Panc1 (cell line): ENCODE data around the gene VSX2. TPM values are rescaled to one million over a fixed set of nuclear protein-coding genes. Genes with fewer than 3 reads are reported as not detected.
A peak's percentile ranks its signal among the peaks of the same experiment; 100 is the strongest.

Source experiments
- ATAC-seq: fragments of 200-7000 bp; cut with Tn5 transposase; 2 replicates; pipeline ENCODE4 v1.9.1; 2020; ENCODE audit warnings: mild to moderate bottlenecking, moderate library complexity
- BruUV-seq: library from RNA; stranded (reverse); fragments of 400-500 nt; replicated peaks from 2 replicates; lab custom pipeline; 2021; lab: Mats Ljungman, UMichigan
- CTCF ChIA-PET: fragments of 300-600 bp; sonication (Branson Sonifier 250); formaldehyde crosslinking; loops from one replicate; lab custom pipeline; 2022; ENCODE audit warnings: antibody characterized with exemption; lab: Charles Lee
- POLR2A ChIA-PET: fragments of 300-600 bp; sonication (Branson Sonifier 250); formaldehyde crosslinking; loops from one replicate; lab custom pipeline; 2022; ENCODE audit warnings: antibody characterized with exemption; lab: Charles Lee
- DNase-seq: peaks from one replicate; pipeline ENCODE4 v3.0.0-alpha.2; 2010; ENCODE audit warnings: low read depth, low spot score
- H3K27ac ChIP-seq: 2 replicates; pipeline ENCODE4 v1.5.1; 2011; ENCODE audit warnings: mild to moderate bottlenecking, low read length, inconsistent platforms
- H3K27me3 ChIP-seq: fragments of 200-500 bp; sonication (Bioruptor generic); 2 replicates; pipeline ENCODE4 v1.6.0; 2014; ENCODE audit warnings: low read length, inconsistent platforms; ENCODE audit not compliant: control insufficient read depth, insufficient read depth
- H3K36me3 ChIP-seq: fragments of 200-500 bp; sonication (Bioruptor generic); 2 replicates; pipeline ENCODE4 v1.5.1; 2014; ENCODE audit warnings: inconsistent platforms, mild to moderate bottlenecking, low read length, moderate library complexity; ENCODE audit not compliant: control insufficient read depth, insufficient read depth
- H3K4me1 ChIP-seq: 2 replicates; pipeline ENCODE4 v1.5.1; 2011; ENCODE audit warnings: inconsistent platforms, mild to moderate bottlenecking, low read length, moderate library complexity; ENCODE audit not compliant: control insufficient read depth, insufficient read depth
- H3K4me3 ChIP-seq, 2 experiments: 2 replicates each; pipeline ENCODE4 v1.5.1; 2011 to 2012; ENCODE audit warnings: low read depth in 2 of 2, low read length in 2 of 2, mild to moderate bottlenecking in 2 of 2, inconsistent platforms in 1 of 2, moderate library complexity in 1 of 2
- H3K9me3 ChIP-seq: fragments of 200-500 bp; sonication (Bioruptor generic); 2 replicates; pipeline ENCODE4 v1.5.1; 2014; ENCODE audit warnings: low read depth, mild to moderate bottlenecking, inconsistent platforms, low read length, moderate library complexity; ENCODE audit not compliant: control insufficient read depth, insufficient read depth
- CTCF ChIP-seq: fragments of 450-650 bp; IDR thresholded peaks from 2 replicates; pipeline ENCODE4 v1.5.1; 2017; ENCODE audit warnings: mild to moderate bottlenecking
- POLR2AphosphoS5 ChIP-seq: IDR thresholded peaks from 2 replicates; pipeline ENCODE4 v1.6.1; 2012; ENCODE audit warnings: mild to moderate bottlenecking, low read depth, low read length, moderate library complexity
- SIN3A ChIP-seq: IDR thresholded peaks from 2 replicates; pipeline ENCODE4 v1.6.1; 2012; ENCODE audit warnings: low read depth, mild to moderate bottlenecking, low read length, moderate library complexity, borderline replicate concordance; ENCODE audit not compliant: insufficient read depth
- TCF7L2 ChIP-seq: IDR thresholded peaks from 2 replicates; pipeline ENCODE4 v1.6.1; 2011; ENCODE audit warnings: mild to moderate bottlenecking, low read depth, low read length, inconsistent platforms
- in situ Hi-C: cut with HindIII; loops from 2 replicates; pipeline ENCODE4 v1.10.0; 2016; ENCODE audit warnings: low sequenced_read_pairs, low pct_unique_long_range_greater_than_20kb
- intact Hi-C: fragments of 100-400 bp; cut with micrococcal nuclease; formaldehyde crosslinking; loops from one replicate; pipeline ENCODE4 v1.10.0; 2022; ENCODE audit not compliant: unreplicated experiment
- total RNA-seq: library from RNA; stranded (reverse); gene quantifications from one replicate; pipeline ENCODE4 v1.2.1, GENCODE V29; 2021; ENCODE audit not compliant: unreplicated experiment
- TF ChIP-seq, protein P1 (sequence below), 2 experiments: IDR thresholded peaks; 2 replicates each; pipeline ENCODE4 v1.6.1; 2011 to 2012; ENCODE audit warnings: low read depth in 2 of 2, control low read depth in 1 of 2, low read length in 1 of 2, mild to moderate bottlenecking in 1 of 2, moderate library complexity in 1 of 2; ENCODE audit not compliant: insufficient read depth in 1 of 2

Gene VSX2
- total RNA-seq, 1 experiment from 2014 or later, result not detected

DNA sequence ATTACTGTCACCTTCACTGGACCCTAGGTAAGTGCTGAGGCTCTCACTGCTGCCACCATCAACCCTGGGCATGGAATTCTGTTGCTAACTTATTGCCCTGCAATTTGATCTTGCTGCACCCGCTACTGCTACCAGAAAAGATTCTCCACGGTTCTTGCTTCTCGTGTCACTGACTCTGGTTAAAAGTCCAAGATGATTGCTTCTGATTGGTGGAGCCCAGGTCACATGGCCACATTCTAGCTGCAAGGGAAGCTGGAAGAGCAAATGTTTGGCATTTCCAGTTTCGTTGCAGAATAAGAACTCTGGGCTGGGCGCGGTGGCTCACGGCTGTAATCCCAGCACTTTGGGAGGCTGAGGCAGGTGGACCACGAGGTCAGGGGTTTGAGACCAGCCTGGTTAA, 7.5 kb upstream of the VSX2 start:
- Histone ChIP-seq H3K4me3 (no peak overlapping the region), H3K9me3 (no peaks in the 10 kb centered on the region; the same call in 1 of the 2 replicates), H3K36me3 (no peaks in the 10 kb centered on the region), H3K27me3 (peaks cover 9% of the 10 kb centered on the region), H3K4me1 (no peaks in the 10 kb centered on the region), H3K27ac (no peak overlapping the region)
- in situ Hi-C loops, result no loop called here
- DNase-seq, result no peak
- ChIA-PET CTCF (interaction anchor here (0.6 kb wide), 1 partner anchor 1050 kb away, joined by 3 read pairs; no protein-coding TSS in a partner anchor), POLR2A (no interaction called here)
- no TSS peak for BruUV-seq
- TF ChIP-seq SIN3A, result no peak
- TF ChIP-seq POLR2AphosphoS5, result no peak
- ATAC-seq, result no peak
- intact Hi-C loops, result no loop called here

DNA sequence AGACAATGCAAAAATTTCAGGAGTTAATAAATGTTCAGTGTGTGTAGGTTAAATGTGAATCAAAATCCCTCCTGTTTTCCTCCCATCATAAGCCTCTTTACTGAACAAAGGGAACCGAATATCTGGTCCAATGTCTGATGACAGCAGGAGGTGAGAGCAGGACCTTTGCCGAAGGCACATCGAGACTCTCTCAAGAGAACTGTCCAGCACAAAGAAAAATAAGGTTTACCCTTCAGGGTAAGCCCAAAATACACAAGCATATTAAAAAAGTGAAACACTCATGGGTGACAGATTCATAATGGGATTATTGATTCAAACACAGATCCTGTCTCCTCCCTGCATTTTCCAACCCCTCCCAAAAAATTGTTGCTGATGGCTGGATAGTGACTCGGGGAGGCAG, 4.2 kb upstream of the VSX2 start:
- intact Hi-C loops, result no loop called here
- TF ChIP-seq, protein P1, sequence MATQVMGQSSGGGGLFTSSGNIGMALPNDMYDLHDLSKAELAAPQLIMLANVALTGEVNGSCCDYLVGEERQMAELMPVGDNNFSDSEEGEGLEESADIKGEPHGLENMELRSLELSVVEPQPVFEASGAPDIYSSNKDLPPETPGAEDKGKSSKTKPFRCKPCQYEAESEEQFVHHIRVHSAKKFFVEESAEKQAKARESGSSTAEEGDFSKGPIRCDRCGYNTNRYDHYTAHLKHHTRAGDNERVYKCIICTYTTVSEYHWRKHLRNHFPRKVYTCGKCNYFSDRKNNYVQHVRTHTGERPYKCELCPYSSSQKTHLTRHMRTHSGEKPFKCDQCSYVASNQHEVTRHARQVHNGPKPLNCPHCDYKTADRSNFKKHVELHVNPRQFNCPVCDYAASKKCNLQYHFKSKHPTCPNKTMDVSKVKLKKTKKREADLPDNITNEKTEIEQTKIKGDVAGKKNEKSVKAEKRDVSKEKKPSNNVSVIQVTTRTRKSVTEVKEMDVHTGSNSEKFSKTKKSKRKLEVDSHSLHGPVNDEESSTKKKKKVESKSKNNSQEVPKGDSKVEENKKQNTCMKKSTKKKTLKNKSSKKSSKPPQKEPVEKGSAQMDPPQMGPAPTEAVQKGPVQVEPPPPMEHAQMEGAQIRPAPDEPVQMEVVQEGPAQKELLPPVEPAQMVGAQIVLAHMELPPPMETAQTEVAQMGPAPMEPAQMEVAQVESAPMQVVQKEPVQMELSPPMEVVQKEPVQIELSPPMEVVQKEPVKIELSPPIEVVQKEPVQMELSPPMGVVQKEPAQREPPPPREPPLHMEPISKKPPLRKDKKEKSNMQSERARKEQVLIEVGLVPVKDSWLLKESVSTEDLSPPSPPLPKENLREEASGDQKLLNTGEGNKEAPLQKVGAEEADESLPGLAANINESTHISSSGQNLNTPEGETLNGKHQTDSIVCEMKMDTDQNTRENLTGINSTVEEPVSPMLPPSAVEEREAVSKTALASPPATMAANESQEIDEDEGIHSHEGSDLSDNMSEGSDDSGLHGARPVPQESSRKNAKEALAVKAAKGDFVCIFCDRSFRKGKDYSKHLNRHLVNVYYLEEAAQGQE (IDR thresholded peaks at IDR 0.05; ENCODE audit: insufficient read depth in 1 of 2, low read depth in 2 of 2, low read length in 1 of 2), result peak in 1 of 2 experiments; percentile 38; a peak in 1 of 4 replicates
- no peak for TF ChIP-seq CTCF
- TF ChIP-seq TCF7L2, result no peak
- no peaks in the 10 kb centered on the region for H3K4me1 ChIP-seq
- BruUV-seq, result no TSS peak
- DNase-seq (no peak), ATAC-seq (no peak)
- no peaks in the 10 kb centered on the region; the same call in 1 of the 2 replicates for H3K9me3 ChIP-seq
- peaks cover 4% of the 10 kb centered on the region; the same call in 1 of the 2 replicates for H3K27me3 ChIP-seq
- ChIA-PET CTCF (no interaction called here), POLR2A (no interaction called here)
- H3K36me3 ChIP-seq, result no peaks in the 10 kb centered on the region
- H3K27ac ChIP-seq, result no peak overlapping the region
- in situ Hi-C loops, result no loop called here
- H3K4me3 ChIP-seq, result no peak overlapping the region

DNA sequence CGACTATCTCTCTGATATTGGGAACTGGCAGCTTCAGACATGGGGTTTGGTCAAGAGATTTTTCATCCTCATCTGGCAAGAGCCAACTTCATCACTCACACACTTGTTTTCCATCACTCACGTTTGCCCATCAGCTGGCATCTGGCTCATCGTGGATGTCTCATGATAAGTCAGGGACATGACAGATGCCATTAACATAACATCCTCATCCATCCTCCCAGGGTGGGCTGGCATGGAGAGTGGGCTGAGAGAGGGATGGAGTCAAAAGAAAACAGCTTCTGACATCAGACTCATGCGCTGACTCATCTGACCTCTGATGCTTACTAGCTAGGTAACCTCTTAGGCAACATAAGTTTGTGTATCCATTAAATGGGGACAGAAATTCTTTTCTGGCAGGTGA, 1.8 kb upstream of the VSX2 start:
- CTCF ChIA-PET, result no interaction called here
- in situ Hi-C loops, result no loop called here
- TF ChIP-seq POLR2AphosphoS5 (no peak), CTCF (no peak), SIN3A (no peak), TCF7L2 (no peak)
- TF ChIP-seq, protein P1 (IDR thresholded peaks at IDR 0.05; ENCODE audit: insufficient read depth in 1 of 2, low read depth in 2 of 2, low read length in 1 of 2), result no peak
- POLR2A ChIA-PET, result no interaction called here
- Histone ChIP-seq H3K9me3 (no peaks in the 10 kb centered on the region), H3K36me3 (no peaks in the 10 kb centered on the region), H3K4me3 (no peak overlapping the region), H3K27ac (no peak overlapping the region), H3K27me3 (peaks cover 7% of the 10 kb centered on the region; the same call in 1 of the 2 replicates), H3K4me1 (no peaks in the 10 kb centered on the region; the same call in 1 of the 2 replicates)
- no TSS peak for BruUV-seq
- intact Hi-C loops, result no loop called here
- DNase-seq (no peak), ATAC-seq (no peak)
